Testis (tissue), 2 donors: Measurements from ENCODE around the gene KIFC1.

Source experiments
- POLR2A ChIP-seq: fragments of 450-650 bp; IDR thresholded peaks from one replicate; pipeline ENCODE4 v1.6.1; 2017; ENCODE audit warnings: antibody characterized with exemption, mild to moderate bottlenecking, moderate library complexity
- TF ChIP-seq, protein P1 (sequence below), 3 experiments: fragments of 450-650 bp in 2 of 3; fragments of 200-600 bp in 1 of 3; sonication (generic) in 1 of 3; IDR thresholded peaks; one replicate each; pipeline ENCODE4 v1.5.1; 2016 to 2019; ENCODE audit warnings: antibody characterized with exemption in 3 of 3, mild to moderate bottlenecking in 2 of 3, moderate library complexity in 1 of 3

DNA sequence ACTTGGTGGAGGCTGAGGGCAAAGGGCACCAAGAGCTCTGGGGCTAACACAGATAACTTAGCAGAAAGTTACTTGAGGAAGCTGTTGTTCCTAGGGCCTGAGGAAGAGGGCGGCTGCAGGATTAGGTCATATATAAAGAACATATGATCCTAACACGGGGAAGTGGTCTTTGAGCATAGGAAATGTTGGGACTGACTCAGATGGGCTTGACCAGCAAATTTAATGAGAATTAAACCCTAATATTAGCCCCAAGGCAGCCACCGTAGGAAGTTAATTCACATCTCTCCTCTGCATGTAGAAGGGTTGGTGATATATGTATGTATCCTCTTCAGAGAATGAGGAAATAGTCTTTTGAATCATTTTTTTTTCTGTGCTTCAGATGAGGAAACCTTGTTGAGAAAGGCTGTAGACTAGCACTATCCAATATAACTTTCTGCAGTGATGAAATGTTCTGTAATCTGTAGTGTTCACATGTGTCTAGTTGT lies 53.5 kb downstream of the KIFC1 start:
- TF ChIP-seq, protein P1, sequence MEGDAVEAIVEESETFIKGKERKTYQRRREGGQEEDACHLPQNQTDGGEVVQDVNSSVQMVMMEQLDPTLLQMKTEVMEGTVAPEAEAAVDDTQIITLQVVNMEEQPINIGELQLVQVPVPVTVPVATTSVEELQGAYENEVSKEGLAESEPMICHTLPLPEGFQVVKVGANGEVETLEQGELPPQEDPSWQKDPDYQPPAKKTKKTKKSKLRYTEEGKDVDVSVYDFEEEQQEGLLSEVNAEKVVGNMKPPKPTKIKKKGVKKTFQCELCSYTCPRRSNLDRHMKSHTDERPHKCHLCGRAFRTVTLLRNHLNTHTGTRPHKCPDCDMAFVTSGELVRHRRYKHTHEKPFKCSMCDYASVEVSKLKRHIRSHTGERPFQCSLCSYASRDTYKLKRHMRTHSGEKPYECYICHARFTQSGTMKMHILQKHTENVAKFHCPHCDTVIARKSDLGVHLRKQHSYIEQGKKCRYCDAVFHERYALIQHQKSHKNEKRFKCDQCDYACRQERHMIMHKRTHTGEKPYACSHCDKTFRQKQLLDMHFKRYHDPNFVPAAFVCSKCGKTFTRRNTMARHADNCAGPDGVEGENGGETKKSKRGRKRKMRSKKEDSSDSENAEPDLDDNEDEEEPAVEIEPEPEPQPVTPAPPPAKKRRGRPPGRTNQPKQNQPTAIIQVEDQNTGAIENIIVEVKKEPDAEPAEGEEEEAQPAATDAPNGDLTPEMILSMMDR (IDR thresholded peaks at IDR 0.05): no peak
- TF ChIP-seq POLR2A: no peak
